CD4-positive, alpha-beta T cell treated with Interleukin-21 for 1 hour (primary cell): ENCODE results near the gene GYS1.
"Not testable (repeated sequence)": the region's sequence is repeated elsewhere in the genome, so short reads cannot be mapped to it uniquely, and the experiment has no call there.

Experiments used
- DNase-seq: peaks from one replicate; pipeline ENCODE4 v3.0.0-alpha.2; 2020

Gene GYS1

DNA sequence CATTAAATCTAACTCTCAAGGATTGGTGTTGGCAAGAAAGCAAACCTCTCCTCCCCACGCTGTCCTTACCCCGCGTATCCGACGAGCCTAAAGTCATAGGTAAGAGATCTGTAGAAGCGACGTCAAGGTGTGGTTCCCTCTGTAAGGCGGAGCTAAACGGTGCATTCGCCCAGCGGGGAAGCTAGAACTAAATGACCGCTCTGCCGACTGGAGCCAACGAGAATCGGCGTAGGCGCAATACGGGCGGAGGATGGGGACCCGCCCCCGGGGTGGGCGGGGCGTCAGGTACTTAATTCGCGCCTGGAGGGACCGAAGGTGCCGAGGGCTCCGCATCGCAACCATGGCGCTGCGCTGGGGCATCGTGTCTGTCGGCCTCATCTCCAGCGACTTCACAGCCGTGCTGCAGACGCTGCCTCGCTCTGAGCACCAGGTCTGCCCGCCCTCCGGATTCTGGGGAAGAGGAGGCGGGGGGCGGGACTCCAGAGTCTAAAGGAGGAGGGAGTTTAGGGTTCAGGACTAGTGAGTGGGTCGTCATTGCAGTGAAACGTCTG, 59.7 kb downstream of the GYS1 start, which contains the start of gene DHDH:
TSS of gene DHDH (plus strand) at position 318 of the 551 bp plus-strand sequence. CDS start at position 341, 23 bp downstream.
- peak; percentile 93 for DNase-seq

DNA sequence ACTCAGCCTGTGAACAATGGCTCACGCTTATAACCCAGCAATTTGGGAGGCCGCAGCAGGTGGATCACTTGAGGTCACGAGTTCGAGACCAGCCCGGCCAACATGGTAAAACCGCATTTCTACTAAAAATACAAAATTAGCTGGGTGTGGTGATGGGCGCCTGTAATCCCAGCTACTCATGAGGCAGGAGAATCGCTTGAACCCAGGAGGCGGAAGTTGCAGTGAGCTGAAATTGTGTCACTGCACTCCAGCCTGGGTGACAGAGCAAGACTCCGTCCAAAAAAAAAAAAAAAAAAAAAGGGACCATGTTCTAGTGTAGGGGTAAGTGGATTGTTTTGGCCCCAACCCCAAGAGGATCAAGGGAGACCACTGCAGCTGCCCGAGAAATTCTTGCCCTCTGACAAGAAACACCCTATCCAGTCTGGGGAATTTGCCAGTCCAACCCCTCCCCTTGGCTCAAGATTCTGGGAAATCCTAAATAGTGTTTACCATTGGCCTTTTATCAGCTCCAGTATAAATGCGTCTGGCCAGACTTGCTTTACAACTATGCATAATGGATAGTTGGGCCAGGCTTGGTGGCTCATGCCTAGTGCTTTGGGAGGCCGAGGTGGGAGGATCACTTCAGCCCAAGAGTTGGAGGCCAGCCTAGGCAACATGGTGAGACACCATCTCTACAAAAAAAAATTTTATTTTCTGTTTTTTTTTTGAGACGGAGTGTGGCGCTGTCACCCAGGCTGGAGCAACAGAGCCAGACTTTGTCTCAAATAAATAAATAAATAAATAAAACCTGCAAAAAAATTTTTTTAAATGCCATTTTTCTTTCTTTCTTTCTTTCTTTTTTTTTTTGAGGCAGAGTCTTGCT, 64.7 kb downstream of the GYS1 start:
- DNase-seq, result no peak

DNA sequence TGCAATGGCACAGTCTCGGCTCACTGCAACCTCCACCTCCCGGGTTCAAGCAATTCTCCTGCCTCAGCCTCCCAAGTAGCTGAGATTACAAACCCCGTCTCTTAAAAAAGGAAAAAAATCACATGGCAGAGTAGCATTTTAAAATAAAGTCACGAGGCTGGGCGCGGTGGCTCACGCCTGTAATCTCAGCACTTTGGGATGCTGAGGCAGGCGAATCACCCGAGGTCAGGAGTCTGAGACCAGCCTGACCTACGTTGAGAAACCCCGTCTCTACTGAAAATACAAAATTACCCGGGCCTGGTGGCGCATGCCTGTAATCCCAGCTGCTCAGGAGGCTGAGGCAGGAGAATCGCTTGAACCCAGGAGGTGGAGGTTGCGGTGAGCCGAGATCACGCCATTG, 65.4 kb downstream of the GYS1 start:
- not testable (repeated sequence) for DNase-seq

DNA sequence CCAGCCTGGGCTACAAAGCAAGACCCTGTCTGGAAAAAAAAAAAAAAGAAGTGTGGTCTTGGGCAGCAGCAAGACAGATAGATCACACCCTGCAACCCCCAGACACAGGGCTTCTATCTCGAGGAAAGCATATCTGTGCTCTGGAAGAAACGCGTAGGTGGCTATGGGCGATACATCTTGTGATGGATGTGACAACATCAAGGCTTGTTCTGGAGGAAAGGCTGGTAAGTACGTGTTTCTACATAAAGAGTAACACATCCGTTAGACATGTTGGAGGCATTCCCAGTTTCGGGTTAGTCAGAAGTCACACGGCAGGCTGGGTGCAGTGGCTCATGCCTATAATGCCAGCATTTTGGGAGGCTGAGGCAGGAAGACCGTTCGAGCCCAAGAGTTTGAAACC, 66.2 kb downstream of the GYS1 start:
- DNase-seq, result no peak

DNA sequence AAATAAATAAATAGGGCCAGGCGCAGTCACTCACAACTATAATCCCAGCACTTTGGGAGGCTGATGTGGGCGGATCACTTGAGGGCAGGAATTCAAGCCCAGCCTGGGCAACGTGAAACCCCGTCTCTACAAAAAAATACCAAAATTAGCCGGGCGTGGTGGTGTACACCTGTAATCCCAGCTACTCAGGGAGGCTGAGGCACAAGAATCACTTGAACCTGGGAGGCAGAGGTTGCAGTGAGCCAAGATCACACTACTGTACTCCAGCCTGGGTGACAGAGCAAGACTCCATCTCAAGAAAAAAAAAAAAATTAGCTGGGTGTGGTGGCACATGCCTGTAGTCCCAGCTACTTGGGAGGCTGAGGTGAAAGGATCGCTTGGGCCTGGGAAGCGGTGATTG, 67.2 kb downstream of the GYS1 start:
- not testable (repeated sequence) for DNase-seq

DNA sequence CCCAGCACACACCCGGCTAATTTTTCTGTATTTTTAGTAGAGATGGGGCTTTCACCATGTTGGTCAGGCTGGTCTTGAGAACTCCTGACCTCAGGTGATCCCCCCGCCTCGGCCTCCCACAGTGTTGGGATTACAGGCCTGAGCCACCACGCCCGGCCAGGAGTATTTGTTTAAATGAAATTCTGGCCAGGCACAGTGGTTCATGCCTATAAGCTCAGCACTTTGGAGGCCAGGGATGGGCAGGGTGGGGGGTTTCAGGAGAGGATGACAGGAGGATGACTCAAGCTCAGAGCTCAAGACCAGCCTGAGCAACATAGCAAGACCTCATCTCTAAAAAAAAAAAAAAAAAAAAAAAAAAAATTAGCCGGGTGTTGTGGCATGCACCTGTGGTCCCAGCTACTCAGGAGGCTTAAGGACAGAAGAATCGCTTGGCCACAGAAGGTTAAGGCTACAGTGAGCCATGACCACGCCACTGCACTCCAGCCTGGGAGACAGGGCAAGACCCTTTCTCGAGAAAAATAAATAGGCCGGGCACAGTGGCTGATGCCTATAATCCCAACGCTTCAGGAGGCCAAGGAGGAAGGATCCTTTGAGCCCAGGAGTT, 67.8 kb downstream of the GYS1 start:
- no peak for DNase-seq

DNA sequence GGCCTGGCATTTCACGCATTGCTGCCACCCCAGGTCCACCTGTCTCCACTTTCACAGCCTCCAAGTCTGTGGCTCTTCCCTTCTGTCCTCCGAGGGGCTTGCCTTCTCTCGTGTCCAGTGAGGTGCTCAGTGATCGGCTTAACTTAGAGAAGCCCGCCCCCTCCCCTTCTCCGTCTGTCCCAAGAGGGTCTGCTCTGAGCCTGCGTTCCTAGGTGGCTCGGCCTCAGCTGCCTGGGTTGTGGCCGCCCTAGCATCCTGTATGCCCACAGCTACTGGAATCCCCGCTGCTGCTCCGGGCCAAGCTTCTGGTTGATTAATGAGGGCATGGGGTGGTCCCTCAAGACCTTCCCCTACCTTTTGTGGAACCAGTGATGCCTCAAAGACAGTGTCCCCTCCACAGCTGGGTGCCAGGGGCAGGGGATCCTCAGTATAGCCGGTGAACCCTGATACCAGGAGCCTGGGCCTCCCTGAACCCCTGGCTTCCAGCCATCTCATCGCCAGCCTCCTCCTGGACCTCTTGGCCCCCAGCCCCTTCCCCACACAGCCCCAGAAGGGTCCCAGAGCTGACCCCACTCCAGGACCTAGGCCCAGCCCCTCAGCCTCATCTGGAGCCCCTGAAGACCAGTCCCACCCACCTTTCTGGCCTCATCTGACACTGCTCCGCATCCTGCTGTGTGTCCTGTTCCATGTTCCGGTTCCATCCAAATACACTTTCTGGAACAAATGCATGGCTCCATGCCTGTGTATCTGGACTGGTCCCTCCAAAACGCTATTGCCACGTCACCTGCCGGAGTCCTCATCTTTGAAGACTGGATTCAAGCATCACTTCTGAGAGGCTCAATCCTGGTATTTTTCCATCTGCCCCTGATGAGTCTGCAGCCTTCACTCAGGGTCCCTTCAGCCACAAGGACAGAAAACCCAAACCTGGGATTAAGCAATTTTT, 70.3 kb downstream of the GYS1 start:
- DNase-seq, result no peak

DNA sequence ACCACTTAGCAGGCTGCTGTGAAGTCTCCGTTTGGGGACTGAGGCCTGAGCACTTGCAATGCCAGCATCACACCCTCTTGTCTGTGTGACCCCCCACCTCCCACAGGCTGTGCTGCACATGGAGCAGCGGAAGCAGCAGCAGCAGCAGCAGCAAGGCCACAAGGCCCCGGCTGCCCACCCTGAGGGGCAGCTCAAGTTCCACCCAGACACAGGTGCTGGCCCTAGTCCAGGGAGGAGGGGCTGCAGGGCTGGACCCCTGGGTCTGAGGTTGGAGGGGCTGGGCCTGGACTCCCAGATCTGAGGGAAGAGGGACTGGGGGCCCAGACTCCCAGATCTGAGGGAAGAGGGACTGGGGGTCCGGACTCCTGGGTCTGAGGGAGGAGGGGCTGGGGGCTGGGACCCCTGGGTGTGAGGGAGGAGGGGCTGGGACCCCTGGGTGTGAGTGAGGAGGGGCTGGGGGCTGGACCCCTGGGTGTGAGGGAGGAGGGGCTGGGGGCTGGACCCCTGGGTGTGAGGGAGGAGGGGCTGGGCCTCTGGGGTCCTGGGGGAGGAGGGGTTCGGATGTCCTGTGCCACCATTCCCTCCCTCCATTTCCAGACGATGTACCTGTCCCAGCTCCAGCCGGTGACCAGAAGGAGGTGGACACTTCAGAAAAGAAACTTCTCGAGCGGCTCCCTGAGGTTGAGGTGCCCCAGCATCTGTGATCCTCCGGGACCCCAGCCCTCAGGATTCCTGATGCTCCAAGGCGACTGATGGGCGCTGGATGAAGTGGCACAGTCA, 71.2 kb downstream of the GYS1 start:
- DNase-seq, result no peak

DNA sequence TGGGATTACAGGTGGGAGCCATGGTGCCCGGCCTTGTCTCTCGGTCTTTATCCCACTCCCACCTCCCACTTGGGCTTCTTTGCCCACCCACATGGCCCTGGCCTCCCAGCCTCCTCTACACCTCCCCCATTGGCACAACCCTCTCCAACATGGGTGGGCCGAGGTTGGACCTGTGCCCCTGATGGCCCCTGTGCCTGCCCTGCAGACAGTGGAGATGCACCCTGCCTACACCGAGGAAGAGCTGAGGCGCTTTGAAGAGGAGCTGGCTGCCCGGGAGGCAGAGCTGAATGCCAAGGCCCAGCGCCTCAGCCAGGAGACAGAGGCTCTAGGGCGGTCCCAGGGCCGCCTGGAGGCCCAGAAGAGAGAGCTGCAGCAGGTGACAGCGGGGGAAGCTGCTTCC, 72.2 kb downstream of the GYS1 start:
- DNase-seq, result no peak

DNA sequence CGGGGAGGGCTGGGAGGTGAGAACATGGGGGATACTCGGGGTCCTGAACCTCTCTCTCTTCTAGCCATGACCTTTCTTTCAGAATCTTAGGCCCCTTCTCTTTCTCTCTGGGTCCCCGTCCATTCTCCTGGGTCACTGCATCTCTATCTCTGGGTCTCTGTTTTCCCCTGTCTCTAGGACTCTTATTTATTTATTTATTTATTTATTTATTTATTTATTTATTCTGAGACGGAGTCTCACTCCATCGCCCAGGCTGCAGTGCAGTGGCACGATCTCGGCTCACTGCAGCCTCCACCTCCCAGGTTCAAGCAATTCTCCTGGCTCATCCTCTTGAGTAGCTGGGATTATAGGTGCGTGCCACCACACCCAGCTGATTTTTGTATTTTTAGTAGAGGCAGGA, 73.8 kb downstream of the GYS1 start:
- DNase-seq, result not testable (repeated sequence)

DNA sequence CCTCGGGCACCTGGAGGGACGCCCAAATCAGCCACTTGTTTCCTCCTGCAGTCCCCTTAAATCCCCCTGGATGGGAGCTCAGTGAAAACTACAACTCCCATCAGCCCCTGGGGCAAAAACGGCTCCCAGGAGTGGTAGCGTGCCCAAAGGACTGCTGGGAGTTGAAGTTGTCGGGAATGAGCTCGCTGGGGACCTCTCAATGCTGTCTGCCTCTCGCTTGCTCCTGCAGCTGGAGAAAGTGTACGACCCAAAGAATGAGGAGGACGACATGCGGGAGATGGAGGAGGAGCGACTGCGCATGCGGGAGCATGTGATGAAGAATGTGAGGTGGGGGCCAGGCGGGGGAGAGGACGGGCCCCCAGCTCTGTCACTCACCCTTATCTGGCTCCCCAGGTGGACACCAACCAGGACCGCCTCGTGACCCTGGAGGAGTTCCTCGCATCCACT, 74.3 kb downstream of the GYS1 start:
- peak; percentile 34 for DNase-seq
